NCI-H187 (cell line): ENCODE measurements around the gene SH3RF1.

Source experiments
- DNase-seq, 2 experiments: peaks; one replicate each; lab custom pipeline; 2025; lab: John Stamatoyannopoulos, UW

SH3RF1 gene

DNA sequence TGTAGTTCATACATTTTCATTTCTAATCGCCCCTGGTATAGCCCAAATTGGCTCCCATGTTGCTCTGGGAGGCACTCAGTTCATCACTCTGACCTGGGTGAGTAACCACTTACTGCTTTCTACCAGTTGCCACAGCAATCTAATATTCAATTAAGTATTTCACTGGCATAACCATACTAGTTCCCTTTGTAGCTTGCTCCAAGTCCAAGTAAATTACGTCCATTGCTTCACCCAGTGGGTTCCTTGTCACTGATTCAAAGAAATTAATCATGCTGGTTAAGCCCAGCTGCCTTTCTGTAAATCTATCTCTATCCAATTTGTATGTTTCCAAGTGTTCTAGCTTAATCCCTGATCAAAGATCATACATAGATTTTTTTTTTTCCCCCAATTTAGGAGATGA, 168.7 kb downstream of the SH3RF1 start:
- no peak for DNase-seq

DNA sequence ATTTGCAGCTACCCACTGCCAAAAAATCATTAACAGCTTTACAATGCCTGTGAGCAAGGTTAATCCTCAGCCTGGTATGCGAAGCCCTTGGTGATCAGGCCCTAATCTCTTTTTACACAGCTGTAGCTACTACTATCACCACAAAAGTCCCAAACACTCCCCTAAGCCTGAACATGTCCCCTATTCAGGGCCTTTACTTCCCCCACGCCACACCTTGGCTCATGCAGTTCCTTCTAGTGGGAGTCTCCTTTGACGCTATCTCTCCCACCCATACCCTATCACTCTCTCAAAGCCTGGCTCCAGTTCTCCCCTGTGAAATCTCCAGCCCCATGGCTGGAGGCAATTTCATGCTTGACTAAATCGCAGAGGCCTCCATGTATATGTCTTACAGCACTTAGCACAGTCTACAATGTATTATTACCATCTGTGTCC, 170.1 kb downstream of the SH3RF1 start:
- DNase-seq: no peak

DNA sequence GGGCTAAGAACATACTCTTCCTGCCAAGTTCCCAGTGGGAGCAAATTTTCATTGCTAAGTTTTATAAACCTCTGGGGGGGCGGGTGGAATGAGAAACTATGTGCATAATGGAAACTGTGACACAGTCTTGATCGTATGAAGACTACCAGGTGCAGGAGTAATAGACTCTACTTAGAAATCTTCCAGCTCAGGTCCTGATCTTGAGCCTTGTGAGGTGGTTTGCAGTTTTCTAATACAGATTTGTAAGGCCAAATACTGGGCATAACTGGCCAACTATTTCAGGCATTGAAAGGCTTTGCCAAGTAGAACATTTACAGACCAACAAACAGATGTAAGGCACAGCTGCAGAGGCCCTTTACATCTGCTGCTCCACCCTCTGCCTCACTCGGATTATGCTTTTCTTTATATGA, 171.0 kb downstream of the SH3RF1 start:
- DNase-seq: no peak

DNA sequence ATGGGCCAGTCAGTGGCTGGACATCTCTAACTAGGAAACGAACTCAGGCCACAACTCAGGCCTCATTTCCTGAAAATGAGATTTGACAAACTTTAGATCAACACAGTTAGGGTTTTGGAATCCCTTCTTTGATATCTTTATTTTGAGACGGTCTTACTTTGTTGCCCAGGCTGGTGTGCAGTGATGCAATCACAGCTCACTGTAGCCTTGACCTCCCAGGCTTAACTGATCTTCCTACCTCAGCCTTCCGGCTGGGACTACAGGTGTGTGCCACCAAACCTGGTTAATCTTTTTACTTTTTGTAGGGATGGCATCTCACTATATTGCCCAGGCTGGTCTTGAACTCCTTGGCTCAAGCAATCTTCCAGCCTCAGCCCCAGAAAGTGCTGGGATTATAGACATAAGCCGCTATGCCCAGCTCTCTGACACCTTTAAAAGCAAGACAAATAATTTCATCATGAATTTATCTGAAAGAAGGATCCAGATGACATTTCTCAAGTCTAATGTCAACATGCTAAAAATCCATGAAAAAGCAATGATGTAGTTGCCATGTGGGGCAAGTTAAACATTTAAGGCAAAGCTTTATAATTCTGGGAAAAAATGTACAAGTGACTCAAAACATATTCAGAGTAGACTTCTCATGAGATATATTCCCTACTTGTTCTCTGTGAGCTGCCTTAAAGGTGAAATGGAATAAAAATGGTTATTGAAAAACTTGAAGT, 171.6 kb downstream of the SH3RF1 start:
- DNase-seq: no peak

DNA sequence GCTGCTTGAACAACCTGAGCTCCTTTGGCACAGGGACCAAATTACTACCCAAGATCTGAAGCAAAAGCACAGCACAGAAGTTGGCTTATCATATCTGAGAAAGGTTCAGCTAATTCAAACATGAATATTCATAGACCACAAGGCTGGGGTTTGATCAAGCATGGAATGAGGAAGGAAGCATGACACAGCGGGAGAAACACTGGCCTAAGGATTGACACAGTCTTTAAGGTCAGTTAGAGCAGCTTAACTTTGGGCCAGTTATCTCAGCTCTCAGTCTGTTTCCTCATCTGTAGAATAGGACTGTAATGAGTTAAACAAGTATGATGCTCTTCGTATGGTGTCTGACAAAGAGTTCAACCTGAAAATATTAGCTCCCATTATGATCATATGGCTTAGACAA, 172.2 kb downstream of the SH3RF1 start:
- DNase-seq: no peak

DNA sequence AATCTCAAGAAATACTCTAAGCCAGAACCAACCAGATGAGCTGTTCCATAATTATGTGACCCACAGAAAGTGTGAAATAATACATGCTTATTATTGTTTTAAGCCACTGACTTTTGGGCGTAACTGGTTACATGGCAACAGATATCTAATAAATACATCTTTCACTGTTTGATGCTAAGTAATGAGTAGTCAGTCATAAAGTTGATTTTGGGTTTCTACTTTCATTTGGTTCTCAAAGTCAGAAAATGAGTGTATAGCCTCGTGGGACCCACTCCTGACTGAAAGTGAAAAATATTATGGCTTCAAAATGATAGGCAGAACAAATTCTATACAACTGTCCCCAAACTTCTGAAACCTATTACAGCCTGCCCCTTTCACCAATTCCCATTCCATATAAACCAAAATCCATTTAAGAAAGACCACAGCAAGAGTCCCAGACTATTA, 172.7 kb downstream of the SH3RF1 start:
- no peak for DNase-seq

DNA sequence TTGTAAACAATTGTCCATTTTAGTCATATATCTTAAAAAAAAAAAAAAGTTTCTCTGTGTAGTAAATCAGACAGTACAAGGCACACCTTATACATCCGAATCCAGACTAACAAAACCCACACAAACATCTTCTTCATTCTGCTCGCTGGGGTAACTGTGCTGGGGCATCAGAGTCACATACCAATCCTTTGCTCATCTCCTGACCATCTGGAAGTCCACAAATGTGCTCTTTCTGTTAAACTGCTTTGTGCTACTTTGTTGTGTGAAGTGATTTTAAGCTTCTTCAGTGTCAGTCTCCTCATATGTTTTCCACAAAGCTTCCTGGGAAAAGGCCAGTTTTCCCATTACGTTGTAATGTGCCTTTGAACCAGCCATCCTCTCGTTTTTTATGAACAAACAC, 174.5 kb downstream of the SH3RF1 start:
- DNase-seq: no peak

DNA sequence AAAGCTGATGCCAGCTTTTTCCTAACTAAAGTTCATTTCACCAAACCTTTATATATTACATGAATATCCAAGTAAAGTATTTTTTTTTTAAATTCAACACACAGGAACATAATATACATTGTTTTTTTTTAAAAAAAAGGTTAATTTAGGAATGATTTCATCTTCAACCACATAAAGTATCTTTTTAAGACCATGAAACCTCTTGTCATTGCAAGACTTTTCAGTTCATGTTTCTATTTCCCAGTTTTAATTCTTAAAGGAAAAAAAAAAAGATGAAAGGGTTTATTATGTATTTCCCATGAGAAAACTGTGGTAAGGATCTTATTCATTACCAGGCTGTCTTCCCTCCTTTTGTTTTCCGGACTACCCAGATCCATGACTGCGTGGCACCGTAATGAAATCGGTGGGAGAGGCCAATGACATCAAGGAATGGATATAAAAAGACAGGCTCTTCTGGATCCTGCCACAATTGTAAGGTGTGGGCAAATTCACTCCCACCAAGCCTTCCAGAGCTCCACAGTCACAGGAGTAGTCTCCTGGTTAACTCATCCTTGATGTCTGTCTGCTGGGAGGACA, 176.0 kb downstream of the SH3RF1 start:
- DNase-seq: no peak

DNA sequence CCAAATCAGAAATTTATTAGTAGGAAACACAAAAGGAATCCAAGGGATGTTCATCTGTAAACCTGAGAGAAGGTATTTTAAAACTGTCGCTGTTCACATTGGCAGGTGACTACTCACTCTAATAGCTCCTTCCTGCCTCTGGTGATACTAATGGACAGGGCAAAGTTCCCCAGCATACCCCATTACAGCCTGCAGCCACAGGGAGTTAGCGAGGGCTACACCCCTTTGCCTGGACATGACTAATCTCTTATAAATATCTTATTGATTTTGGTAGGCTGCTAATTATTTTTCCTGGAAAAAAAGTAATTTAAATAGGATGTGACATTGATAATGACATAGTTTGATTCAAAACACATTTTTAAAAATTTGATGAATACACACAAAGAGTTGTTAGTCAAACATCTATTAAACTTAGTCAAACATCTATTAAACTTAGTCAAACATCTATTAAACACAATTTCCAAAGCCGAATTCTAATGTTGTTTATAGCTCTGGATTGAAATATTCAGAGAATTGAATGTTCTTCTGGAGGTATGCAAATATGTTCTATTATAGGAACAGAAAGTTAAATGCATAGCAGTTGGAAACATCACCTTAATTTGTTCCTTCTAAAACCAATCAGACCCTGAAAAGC, 177.8 kb downstream of the SH3RF1 start:
- DNase-seq: no peak

DNA sequence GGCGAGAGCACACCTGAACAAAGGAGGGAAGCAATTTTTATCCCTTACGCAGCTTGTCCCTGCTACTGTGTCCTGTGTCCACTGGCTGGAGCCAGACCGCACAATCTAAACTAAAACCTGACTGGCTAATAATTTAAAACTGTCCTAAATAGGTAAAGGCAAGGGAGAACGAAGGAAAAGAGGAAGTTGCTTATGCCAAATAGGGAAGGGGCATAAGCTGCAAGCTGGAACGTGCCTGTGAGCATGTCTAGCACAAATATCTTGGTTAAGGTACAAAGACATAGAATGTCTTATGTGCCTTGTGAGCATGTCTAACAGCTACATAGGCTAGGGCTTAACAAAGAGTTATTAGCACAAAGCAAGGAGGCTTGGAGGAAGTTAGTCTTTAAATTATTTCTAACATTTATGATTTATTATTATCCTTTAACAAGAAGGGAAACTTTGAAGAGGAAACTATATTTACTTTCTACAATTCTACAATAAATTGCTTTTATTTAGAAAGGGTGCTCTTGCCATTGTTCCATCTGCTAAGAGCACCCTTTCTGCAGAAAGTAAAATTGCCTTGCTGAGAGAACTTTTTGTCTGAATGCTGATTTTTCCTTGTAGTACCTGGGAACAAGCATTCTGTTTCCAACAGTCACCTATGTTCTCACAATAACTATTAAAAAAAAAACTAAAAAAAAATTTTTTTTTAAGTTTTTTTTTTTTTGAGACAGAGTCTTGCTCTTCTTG, 180.1 kb downstream of the SH3RF1 start:
- DNase-seq: no peak

DNA sequence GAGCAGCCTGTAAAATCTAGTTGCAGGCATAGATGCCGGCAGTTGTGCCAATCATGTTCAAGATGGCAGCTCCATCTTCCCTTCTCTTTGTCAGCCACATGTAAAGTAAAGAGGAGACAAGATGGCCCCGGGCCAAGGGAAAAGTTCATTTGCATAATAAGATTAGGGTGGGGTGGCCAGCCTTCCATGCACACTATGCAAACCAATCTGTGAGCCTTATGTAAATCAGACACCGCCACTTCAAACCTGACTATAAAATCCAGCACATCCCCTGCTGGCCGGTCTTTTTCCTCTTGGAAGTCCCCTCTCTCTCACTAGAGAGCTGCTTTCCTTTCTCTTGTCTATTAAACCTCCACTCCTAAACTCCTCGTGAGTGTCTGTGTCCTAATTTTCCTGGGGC, 181.8 kb downstream of the SH3RF1 start:
- DNase-seq: no peak

DNA sequence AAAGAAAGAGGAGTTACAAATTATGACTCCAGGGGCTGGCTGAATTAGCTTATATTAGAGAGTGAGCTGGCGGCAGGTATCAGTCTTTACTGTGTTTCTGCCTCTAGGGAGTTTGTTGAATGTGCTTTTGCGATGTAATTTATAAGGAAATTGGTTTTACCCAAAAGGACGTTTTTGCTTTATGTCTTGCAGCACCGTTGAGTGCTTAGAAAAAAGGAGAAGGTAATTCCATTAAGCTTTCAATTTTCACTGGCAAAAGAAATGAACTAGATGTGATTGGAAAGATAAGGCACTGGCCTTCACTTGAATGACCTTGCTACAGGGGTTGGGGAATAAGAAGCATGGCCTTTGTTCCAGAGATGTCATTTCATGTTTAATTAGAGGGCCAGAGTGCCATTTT, 185.8 kb downstream of the SH3RF1 start:
- DNase-seq: no peak

DNA sequence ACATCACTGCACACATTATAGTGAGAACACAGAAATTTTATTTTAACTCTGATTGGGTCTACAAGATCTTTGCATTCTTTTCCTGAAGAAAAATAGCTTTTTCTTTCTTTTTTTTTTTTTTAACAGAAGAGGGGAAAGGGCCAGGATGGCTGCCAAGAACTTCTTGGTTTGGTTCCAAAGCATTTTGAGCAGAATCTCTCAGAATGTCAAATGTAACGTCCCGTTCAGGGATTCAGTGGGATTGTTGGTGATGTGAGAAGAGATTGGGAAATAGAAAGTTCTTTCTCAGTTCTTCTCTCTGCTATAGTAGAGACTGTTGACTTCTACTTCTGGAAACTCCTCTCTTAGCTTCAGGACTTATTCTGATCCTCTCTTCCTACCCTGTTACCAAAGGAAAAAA, 189.8 kb downstream of the SH3RF1 start:
- no peak for DNase-seq

DNA sequence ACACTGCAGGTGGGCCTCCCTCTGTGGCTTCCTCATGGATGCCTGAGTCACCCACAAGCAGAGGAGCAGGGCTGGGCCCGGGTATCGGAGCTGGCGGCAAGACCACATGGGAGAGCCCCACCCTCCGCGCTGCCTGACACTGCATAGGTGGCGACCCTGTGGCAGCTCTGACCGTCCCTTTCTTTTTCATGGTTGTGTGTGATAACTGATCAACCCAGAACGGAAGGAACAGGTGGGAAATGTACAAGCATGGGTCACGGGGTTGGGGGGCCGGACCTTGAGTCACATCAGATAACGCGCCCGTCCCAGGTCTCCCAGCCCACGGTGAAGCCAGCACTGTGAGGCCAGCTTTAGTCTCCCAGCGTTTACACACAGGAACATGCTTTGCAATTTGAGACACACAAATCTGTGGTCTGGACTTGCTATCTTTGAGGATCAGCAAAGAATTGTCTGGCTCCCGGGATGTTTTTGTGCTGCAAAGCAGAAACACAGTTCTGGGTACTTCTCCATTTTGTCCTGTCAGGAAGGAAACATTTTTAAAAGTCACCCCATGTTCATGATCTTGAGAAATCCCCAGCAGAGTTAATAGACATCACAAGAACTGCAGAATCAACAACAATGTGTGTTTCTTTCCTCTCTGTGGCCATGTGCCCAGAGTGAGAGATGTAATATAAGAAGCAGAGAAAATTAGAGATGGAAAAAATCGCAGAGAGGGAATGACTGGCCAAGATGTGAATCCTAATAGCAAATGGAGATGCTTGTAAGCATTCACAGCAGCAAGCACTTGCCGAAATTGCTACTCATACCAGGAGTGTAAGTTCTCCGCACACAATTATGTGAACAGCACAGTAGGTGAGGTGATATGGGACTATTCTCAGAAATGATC, 190.6 kb downstream of the SH3RF1 start:
- no peak for DNase-seq

DNA sequence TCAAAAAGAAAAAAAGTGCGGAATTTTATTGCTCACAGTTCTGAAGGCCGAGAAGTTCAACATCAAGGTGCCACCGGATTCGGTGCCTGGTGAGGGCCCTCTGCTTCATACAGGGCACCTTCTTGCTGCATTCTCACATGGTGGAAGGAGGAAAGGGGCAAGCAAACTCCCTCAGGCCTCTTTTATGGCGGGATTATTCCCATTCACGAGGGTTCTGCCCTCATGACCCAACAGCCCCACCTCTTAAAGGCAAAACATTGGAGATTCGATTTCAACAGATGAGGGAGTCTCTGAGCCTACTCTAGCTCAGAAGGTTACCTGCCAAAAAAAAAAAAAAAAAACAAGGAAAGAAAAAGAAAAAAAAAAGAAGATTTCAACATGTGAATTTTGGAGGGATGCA, 196.6 kb downstream of the SH3RF1 start:
- DNase-seq: no peak

DNA sequence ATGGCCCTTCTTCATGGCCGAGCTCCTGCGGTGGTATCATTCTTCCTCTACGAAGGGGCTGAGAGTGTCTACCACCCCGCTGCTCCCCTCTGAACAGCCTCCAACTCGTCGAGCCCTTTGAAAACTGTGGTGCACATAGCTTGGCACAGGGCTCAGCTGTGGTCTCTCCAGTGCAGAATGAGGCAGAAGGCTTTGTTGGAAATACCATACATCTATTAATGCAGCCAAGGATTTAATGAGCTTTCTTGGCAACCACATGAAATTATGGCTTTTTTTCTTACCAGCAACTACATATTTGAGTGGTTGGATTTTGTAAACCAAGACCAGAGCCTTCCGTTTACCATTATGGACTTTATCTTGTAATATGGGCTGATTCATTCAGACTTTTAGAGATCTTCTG, 199.0 kb downstream of the SH3RF1 start:
- DNase-seq: no peak

DNA sequence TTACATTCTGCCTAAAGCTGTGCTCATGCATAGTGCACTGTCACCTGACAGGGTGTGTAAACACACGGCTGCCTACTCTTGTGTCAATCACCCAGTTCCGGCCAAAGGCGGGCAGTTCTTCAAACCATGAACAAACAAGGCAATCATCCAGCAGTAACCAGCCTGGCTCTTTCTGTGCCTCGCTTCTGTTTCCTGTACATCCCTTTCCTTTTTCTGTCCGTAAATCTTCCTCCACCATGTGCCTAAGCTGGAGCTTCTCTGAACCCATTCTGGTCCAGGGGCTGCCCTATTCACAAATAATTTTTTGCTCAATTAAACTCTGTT, 199.9 kb downstream of the SH3RF1 start:
- no peak for DNase-seq

DNA sequence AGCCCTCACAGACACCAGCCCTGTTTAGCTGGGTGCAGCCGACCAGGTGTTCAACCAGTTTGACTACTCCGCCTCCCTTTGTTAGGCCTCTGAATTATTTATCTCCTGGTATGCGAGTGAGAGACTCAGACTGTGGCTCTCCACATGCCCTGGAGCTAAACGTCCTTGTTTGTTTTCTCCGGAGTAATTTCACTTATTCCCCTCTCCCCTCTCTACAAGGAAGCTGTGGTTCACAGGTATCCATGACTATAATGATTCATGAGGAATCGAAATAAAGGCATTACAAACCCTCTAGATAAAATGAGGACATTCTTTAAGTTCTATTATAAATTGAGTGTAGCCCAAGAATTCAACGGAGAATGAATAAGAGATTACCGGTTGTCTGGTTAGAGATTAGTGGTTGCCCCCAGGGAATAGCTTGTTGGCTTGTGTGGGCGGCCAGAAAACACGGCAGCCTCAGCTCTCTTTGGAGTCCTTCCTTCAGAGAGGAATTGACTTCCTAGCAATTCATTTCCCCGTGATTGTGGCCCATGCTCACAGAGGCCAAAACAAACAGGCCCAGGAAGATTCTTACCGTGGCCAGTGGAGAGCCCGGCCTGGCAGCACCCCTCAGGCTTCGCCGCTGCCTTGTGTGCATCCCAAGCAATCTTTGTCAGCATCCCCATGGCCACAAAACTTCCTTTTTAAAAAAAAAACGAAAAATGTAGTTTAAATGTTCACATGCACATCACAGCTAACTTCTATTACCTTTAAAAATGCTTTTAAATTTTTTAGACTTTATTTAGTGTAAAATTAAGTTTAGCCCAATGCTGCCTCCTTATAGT, 200.5 kb downstream of the SH3RF1 start:
- peak in 1 of 2 experiments; percentile 14 for DNase-seq

DNA sequence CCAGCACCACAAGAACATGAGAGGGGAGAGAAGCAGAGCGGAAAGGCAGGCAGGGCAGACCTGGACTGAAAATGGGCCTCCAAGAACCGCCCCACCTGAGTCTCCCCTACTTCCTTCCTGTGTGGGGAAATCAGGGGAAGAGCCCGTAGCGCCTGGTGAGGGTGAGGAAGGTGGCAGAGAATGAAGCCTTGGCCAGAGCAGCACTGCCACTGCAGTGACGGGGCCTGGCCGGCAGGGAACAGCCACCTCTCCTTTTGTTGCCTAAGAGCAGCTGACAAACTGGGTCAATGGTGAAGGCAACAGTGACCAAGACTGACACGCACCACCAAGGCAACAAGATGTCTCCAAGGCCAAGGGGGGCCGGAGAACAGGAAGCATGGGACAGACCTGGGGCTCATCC, 202.3 kb downstream of the SH3RF1 start:
- no peak for DNase-seq

DNA sequence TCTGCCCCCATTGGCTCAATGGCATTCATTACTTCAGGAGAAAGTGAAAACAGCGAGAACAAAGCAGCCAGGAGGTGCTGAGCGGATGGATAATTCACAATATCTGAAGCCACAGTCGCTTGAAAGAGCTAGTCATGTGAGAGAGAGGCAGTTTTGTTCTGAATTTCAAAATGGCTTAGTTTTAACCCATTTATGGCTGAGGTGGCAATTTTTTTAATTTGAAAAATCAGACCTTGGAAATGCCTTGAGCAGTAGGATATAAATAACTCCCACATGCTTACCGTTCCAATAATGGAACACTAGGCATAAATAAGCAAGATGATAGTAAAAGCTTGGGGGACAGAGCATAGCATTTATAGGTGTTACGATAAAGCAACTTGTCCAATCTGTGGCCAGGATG, 203.8 kb downstream of the SH3RF1 start:
- no peak for DNase-seq

DNA sequence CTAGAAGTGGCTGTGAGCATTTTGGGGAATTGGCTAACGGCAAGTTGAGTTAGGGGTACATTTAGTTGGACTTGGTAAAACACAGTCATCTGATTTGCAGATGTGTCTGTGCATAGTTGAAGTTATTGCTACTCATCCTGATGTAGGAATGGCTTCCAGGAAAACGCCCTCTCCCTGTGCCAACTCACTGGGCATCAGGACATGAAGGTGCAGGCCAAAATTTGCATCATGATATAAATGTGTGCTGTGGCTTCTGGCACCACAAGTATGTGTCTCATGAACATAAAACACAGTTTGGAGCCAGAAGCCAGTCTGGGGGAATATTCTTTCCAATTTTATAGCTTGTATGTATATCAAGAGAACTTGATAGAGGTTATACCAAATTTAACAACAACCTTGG, 206.5 kb downstream of the SH3RF1 start:
- no peak for DNase-seq
